SK-N-MC (cell line): ENCODE results near the gene SLC35A3.

Experiments
- EZH2 ChIP-seq: fragments of 200-600 bp; sonication (generic); IDR thresholded peaks from one replicate; pipeline ENCODE4 v1.6.1; 2017; ENCODE audit warnings: antibody characterized with exemption
- FOXP2 ChIP-seq: optimal IDR thresholded peaks from 2 replicates; pipeline ENCODE3; 2011; ENCODE audit warnings: mild to moderate bottlenecking, moderate library complexity; ENCODE audit not compliant: insufficient read depth; ENCODE audit errors: extremely low read length, control extremely low read depth
- POLR2AphosphoS5 ChIP-seq: IDR thresholded peaks from 2 replicates; pipeline ENCODE4 v1.6.1; 2012; ENCODE audit warnings: mild to moderate bottlenecking, low read depth, low read length, borderline replicate concordance

GRCh38 chr1:99980928-99981327, 11.1 kb downstream of the SLC35A3 start:
- TF ChIP-seq POLR2AphosphoS5: no peak
- no peak for TF ChIP-seq EZH2
- no peak for TF ChIP-seq FOXP2
